ENCODE results near the gene ADAMTS10.

The ADAMTS10 gene

DNA sequence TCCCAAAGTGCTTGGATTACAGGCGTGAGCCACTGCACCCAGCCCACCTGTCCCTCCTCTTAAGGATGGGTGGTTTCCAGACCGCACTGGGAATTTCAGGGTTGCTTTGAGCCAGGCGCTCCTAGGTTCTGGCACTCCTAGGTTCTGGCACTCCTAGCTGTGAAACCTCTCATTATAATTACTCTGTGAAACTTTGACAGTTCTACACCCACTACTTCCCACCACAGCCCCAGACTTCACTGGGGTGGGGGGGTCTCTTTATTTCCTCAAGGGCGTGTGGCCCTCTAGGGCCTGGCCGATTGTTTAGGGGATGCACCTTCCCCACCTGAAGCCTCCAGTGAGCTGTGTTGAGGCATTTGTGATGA lies 2.3 kb upstream of the ADAMTS10 start:
- H3K4me3 ChIP-seq (ENCODE audit: low read depth in 1 of 2, low read length in 1 of 2), result no peak overlapping the region
- no peaks in the 10 kb centered on the region for H3K36me3 ChIP-seq
- H3K27ac ChIP-seq, result no peak overlapping the region
- peaks cover 79% of the 10 kb centered on the region for H3K27me3 ChIP-seq
- H3K9me3 ChIP-seq, result no peaks in the 10 kb centered on the region
- no peak for TF ChIP-seq CTCF (IDR thresholded peaks at IDR 0.05)
- H3K4me1 ChIP-seq (ENCODE audit: control insufficient read depth in 1 of 2, insufficient read depth in 1 of 2, low read depth in 1 of 2, low read length in 1 of 2), result peaks cover 17 to 20% of the 10 kb centered on the region in 2 experiments

DNA sequence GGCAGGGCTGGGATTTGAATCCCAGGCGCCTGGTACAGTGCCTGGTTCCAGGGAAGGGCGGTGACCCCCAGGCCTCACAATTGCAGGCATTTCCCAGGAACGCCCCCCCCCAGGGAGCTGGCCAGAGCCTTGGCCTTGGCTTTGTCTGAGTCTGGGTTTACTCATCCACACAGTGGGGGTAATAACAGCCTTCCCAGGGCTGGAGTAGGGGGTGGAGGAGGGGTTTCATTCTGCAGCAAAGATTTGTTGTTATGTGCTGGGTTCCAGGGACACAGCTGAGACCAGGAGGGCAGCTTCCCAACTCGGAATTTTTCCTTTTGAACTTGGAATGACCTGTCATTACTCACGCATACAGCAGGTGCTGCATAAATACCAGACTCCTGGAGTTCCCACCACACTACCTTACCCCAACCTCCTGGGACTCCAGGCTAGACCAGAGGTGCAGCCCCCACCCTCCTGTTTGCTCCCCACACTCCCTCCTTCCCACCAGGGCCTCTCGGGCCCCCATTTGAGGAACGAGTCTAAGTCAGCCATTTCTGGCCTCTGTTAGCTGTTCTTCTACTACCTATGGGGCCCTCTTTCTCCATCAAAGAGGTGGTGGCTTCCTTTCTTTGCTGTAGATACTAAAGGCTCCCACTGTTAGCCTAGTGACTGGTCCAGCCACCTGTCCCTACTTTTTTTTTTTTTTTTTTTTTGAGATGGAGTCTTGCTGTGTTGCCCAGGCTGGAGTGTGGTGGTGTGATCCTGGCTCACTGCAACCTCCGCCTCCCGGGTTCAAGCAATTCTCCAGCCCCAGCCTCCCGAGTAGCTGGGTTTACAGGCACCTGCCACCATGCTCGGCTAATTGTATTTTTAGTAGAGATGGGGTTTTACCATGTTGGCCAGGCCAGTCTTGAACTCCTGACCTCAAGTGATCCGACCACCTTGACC lies 1.6 kb upstream of the ADAMTS10 start:
- Histone ChIP-seq H3K27me3 (peaks cover 82% of the 10 kb centered on the region), H3K36me3 (no peaks in the 10 kb centered on the region), H3K4me1 (ENCODE audit: control insufficient read depth in 1 of 2, insufficient read depth in 1 of 2, low read depth in 1 of 2, low read length in 1 of 2) (peaks cover 17 to 20% of the 10 kb centered on the region in 2 experiments), H3K27ac (no peak overlapping the region), H3K4me3 (ENCODE audit: low read depth in 1 of 2, low read length in 1 of 2) (no peak overlapping the region), H3K9me3 (no peaks in the 10 kb centered on the region)
- TF ChIP-seq CTCF (IDR thresholded peaks at IDR 0.05), result no peak

- H3K27ac ChIP-seq, result no peak overlapping the region
- peaks cover 84% of the 10 kb centered on the region for H3K27me3 ChIP-seq
- peaks cover 16 to 20% of the 10 kb centered on the region in 2 experiments for H3K4me1 ChIP-seq (ENCODE audit: control insufficient read depth in 1 of 2, insufficient read depth in 1 of 2, low read depth in 1 of 2, low read length in 1 of 2)
- no peaks in the 10 kb centered on the region for H3K36me3 ChIP-seq
- H3K4me3 ChIP-seq (ENCODE audit: low read depth in 1 of 2, low read length in 1 of 2), result no peak overlapping the region
- no peak for TF ChIP-seq CTCF (IDR thresholded peaks at IDR 0.05)
- H3K9me3 ChIP-seq, result no peaks in the 10 kb centered on the region
These were observed 919 bp upstream of the ADAMTS10 start for GRCh38 chr19:8611391-8611876.

DNA sequence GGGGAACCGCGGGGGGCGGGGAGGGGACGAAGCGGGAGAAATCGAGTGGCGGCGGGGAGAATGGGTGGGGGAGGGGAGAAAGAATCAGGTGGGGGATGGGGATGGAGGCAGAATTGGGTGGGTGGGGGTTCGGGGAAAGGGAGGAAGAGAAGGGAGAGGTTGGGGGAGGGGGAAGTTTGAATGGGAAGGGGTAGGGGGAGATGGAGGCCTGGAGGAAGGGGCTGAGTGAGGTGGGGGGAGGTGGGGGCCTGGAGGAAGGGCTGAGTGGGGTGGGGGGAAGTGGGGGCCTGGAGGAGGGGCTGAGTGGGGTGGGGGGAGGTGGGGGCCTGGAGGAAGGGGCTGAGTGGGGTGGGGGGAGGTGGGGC lies 403 bp upstream of the ADAMTS10 start:
- H3K27me3 ChIP-seq, result peaks cover 87% of the 10 kb centered on the region
- no peak for TF ChIP-seq CTCF (IDR thresholded peaks at IDR 0.05)
- H3K4me3 ChIP-seq (ENCODE audit: low read depth in 1 of 2, low read length in 1 of 2), result no peak overlapping the region
- H3K9me3 ChIP-seq, result no peaks in the 10 kb centered on the region
- no peaks in the 10 kb centered on the region for H3K36me3 ChIP-seq
- H3K27ac ChIP-seq, result no peak overlapping the region
- peaks cover 11 to 15% of the 10 kb centered on the region in 2 experiments for H3K4me1 ChIP-seq (ENCODE audit: control insufficient read depth in 1 of 2, insufficient read depth in 1 of 2, low read depth in 1 of 2, low read length in 1 of 2)

DNA sequence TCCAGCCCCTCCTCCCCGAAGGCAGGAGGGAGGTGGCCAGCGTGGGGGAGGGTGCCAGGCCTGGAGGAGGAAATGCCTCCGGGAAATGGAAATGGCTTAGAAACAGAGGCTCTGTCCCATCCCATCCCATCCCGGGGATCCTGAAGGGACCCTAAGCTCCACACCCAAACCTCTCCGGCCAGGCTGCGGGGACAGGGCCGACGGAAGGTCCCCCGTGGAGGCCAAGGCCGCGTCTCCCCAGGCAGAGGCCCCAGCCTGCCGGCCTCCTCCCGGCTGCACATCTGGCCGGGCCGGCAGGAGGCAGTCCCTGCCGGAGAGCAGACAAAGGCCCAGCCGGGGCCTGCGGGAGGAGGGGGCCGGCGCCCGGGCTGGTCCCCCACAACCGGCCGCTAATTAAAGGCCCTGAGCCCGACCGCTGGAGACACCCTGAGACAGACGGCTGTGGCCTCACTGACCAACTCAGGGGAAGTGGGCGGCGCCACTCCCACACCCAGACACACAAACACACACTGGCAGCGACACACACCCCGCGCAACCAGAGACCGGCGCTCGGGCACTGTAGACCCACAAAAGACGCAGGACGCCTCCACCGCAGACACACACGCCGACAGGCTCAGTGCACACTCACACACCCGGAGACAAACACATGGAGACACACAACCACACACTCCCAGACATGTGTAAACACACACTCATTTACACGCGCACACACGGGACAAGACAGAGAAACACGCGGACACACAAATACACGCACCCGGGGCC lies 1.1 kb downstream of the ADAMTS10 start:
- Histone ChIP-seq H3K27me3 (peaks cover 85% of the 10 kb centered on the region), H3K27ac (no peak overlapping the region), H3K9me3 (no peaks in the 10 kb centered on the region), H3K4me3 (ENCODE audit: low read depth in 1 of 2, low read length in 1 of 2) (no peak overlapping the region), H3K4me1 (ENCODE audit: control insufficient read depth in 1 of 2, insufficient read depth in 1 of 2, low read depth in 1 of 2, low read length in 1 of 2) (peaks cover 9 to 12% of the 10 kb centered on the region in 2 experiments), H3K36me3 (no peaks in the 10 kb centered on the region)
- no peak for TF ChIP-seq CTCF (IDR thresholded peaks at IDR 0.05)

Measured in neutrophil (primary cell).